GM19025 (cell line): Measurements from ENCODE around the gene RPS6KA3.
"Not testable (repeated sequence)": the region's sequence is repeated elsewhere in the genome, so short reads cannot be mapped to it uniquely, and the experiment has no call there.

ENCODE experiments used
- ATAC-seq: cut with Tn5 transposase; IDR thresholded peaks from one replicate; pipeline ENCODE4 v1.9.1; 2021; ENCODE audit warnings: mild to moderate bottlenecking, low read depth, moderate library complexity; ENCODE audit not compliant: unreplicated experiment

The RPS6KA3 gene

GRCh38 chrX:20265726-20266681 is 705 bp downstream of the RPS6KA3 start:
- no peak for ATAC-seq

DNA sequence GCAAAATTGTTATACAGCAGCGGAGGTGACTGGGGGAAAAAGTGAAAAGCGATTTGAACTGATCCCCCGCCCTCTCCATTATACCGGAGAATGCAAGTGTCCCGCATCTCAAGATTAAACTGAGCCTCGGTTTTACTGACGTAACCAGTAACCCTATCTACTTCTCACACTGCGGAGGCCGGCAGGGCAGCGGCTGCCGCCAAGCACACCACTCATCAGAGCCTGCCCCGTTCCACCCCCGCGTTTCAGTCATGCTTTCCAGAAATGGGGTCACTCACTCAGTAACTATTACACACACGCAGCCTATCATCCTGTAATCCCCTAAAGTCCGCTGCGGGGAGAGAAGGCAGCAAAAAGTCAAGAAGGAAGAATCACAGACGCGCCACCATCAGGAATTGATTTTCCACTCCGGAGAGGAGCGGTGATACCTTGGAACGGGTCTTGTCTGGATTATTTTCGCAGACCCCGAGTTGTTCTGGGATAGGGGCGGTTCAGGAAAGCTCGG is 1.4 kb downstream of the RPS6KA3 start:
- ATAC-seq: peak; percentile 29

DNA sequence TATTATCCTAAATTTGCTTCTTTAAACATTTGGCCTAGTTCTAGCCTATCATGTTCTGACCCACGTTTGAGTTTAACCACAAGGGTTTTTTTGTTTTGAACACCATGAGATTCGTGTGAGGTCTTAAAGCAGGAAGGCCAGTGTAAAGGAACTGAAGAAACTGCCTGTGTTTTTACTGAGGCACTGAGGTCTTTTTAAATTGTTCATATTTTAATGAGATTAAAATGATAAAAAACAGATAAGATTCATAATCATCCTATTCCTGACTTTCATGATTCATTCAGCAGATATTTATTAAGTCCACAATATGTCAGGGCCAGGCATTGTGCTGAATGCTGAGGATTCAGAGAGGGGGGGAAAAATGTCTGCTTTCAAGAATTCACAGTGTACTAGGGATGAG is 3.2 kb downstream of the RPS6KA3 start:
- no peak for ATAC-seq

DNA sequence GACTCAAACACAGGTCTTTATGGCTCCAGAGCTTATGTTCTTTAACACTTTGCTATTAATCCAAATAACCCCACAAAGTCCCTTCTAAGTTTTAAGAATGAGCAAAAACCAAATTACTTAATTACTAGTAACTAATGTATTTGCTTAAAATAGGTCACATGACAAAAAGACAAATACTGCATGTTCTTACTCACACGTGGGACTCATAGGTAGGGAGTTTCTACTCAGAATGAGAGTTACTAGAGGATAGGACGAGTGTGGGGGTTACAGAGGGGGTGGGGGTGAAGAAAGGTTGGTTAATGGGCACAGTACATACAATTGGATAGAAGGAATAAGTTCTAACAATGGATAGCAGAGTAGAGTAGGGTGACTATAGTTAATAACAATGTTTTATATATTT is 5.8 kb downstream of the RPS6KA3 start:
- no peak for ATAC-seq

- no peak for ATAC-seq
Measured at GRCh38 chrX:20254712-20255299, 11.9 kb downstream of the RPS6KA3 start.

DNA sequence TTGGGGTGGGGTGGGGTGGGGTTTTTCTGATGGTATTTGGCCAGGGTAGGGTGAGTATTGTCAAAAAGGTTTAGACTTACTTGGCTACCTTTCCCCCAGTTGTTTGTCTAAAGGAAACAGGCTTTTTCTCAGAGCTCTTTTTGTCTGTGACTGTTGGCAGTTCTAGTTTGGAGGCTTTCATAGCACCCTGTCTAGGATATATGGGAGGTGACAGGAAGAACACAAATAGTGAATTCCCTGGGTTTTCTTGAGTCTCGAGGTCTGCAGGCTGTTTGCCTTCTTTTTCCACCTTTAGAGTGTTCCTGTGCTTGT is 13.5 kb downstream of the RPS6KA3 start:
- ATAC-seq: no peak

- no peak for ATAC-seq
Measured at GRCh38 chrX:20252381-20253231, 14.1 kb downstream of the RPS6KA3 start.

GRCh38 chrX:20251691-20252090 is 15.0 kb downstream of the RPS6KA3 start:
- no peak for ATAC-seq

DNA sequence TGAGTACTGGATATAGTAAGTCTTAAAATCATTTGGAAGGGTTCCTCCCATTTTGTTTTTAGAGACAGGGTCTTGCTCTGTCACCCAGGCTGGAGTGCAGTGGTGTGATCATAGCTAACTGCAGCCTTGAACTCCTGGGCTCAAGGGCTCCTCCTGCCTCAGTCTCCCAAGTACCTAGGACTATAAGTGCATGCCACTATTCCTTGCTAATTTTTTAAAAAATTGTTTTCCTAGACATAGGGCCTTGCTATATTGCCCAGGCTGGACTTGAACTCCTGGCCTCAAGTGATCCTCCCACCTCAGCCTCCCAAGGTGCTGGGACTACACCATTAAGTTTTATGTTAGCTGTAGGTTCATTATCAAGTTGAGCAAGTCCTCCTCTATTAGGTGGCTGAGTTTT is 16.6 kb downstream of the RPS6KA3 start:
- ATAC-seq: not testable (repeated sequence)

DNA sequence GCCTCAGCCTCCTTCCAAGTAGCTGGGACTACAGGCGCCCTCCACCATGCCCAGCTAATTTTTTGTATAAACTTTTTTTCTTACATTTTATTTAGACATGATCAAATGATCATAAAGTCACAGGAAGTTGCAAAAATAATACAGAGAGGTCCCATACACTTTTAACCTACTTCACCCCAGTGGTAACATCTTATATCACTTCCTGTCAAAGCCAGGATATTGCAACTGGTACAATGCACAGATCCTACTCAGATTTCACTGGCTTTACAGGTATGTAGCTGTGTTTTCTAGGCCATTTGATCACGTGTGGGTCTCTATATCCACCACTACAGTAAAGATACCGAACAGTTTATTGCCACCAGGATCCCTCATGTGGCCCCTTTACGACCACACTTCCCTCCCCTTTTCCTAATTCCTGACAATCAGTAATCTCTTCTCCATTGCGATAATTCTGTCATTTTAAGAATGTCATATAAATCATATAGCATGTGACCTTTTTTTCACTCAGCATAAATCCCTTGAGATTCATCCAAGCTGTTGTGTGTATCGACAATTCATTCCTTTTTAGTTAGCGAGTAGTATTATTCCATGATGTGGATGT is 18.0 kb downstream of the RPS6KA3 start:
- ATAC-seq: no peak

GRCh38 chrX:20244931-20245330 is 21.8 kb downstream of the RPS6KA3 start:
- ATAC-seq: no peak

- no peak for ATAC-seq
Measured at GRCh38 chrX:20240201-20240600, 26.5 kb downstream of the RPS6KA3 start.

DNA sequence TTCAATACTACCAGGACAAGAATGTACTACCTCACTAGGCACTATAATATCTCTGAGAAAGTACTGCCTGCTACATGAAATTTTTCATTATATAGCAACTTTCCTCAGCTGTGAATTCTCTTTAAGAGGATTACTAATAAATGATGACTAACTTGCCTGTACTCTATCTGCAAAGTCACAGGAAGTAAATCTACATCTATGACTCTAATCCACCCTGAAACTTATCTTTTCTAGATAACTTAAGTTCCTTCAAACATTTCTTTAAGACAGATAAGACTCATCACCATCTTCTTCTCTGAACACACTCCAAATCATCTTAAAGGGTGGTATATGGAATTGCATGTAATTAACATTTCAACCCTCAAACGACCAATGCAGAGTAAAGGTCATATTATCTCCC is 28.8 kb downstream of the RPS6KA3 start:
- ATAC-seq: no peak

GRCh38 chrX:20235755-20236154 is 31.0 kb downstream of the RPS6KA3 start:
- no peak for ATAC-seq

GRCh38 chrX:20233336-20233735 is 33.4 kb downstream of the RPS6KA3 start:
- ATAC-seq: no peak

- no peak for ATAC-seq
Measured at GRCh38 chrX:20231598-20231997, 35.1 kb downstream of the RPS6KA3 start.

GRCh38 chrX:20230406-20230805 is 36.3 kb downstream of the RPS6KA3 start:
- ATAC-seq: no peak

DNA sequence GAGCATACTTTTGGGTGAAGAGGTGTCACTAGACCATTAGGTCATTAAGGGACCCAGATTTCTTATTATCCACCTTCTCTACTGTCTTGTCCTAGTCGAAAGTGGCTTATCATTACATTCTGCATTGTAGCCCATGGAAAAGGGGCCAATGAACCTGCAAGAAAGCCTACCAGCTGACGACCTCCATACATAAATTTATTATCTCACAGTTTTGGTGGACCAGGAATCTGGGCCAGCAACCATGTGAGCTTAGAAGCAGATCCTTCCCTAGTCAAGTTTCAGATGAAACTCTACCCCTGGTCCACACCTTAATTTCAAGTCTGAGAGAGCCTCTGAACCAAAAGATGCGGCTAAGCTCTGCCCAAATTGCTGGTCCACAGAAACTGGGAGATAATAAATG is 37.6 kb downstream of the RPS6KA3 start:
- no peak for ATAC-seq

- ATAC-seq: no peak
Measured at GRCh38 chrX:20228245-20228644, 38.5 kb downstream of the RPS6KA3 start.

DNA sequence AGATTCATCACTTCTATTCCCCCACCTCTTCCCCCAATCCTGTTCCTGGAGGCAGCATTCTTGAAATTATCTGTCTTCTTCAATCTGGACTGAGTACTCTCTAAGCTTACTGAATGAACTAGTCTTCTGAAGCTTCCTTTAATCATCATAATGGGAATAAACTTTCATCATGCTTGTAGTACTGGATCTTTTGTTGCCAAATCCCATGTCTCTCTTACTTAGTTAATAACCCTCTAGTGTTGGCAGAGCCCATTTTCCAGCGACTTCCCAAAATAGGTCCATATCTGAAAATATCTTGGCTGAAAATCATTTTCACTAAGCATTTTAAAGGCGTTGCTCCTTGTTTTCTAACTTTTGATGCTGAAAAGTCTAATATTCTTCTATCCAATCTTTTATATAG is 39.6 kb downstream of the RPS6KA3 start:
- no peak for ATAC-seq

- no peak for ATAC-seq
Measured at GRCh38 chrX:20225488-20225833, 41.2 kb downstream of the RPS6KA3 start.
